Fibroblast of skin of right quadriceps (primary cell): ENCODE results near the gene PNPLA5.

ENCODE experiments used
- DNase-seq: peaks from one replicate; pipeline ENCODE4 v3.0.0-alpha.2; 2013

PNPLA5 gene

GRCh38 chr22:43900206-43900605 lies 8.4 kb upstream of the PNPLA5 start:
- no peak for DNase-seq

GRCh38 chr22:43897751-43898261 lies 6.0 kb upstream of the PNPLA5 start:
- DNase-seq = no peak

- DNase-seq = no peak
These were observed 4.3 kb upstream of the PNPLA5 start for GRCh38 chr22:43895986-43896645.

GRCh38 chr22:43894122-43894521 lies 2.3 kb upstream of the PNPLA5 start:
- no peak for DNase-seq

DNA sequence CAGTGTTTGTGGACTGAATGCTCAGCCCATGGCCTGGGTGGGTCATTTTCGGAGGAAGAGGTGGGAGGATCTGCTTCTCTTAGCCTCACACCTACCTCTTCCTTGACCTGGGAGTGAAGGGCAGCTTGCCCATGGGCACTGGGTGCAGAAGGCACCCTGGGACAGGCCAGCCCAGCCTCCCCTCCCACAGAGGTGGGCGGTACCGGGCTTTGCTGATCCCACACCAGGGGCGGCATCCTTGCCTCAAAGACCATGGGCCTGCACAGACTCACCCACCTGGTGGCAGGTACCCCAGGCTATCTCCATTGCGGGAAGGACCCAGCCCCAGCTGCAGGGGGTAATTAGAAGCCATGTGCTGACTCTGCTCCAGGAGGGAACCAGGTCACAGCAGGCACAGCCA lies 1.5 kb upstream of the PNPLA5 start:
- no peak for DNase-seq

GRCh38 chr22:43892183-43892894 lies 526 bp upstream of the PNPLA5 start:
- no peak for DNase-seq

GRCh38 chr22:43890901-43891331 lies 897 bp downstream of the PNPLA5 start:
- no peak for DNase-seq

DNA sequence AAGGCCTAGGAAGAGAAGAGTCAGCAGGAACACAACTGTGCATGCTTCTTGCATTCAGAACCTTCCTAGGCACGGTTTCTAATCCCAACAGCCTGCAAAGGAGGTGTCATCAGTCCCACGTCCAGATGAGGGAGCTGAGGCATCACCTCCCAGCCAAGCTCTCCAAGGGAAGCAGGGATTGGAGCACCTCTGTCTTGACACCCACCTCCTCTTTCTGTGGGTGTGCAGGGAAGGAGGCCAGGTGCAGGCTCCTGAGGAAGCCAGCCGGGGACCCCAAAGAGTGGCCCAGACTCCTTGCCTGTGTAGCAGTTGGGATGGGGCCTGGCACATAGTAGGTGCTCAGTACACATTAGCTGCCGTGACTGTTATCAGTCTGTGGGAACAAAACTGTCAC lies 2.0 kb downstream of the PNPLA5 start:
- DNase-seq = no peak

GRCh38 chr22:43889201-43889859 lies 2.5 kb downstream of the PNPLA5 start:
- DNase-seq = no peak

GRCh38 chr22:43888740-43889139 lies 3.1 kb downstream of the PNPLA5 start:
- no peak for DNase-seq

- no peak for DNase-seq
These were observed 4.4 kb downstream of the PNPLA5 start for GRCh38 chr22:43887391-43887790.

DNA sequence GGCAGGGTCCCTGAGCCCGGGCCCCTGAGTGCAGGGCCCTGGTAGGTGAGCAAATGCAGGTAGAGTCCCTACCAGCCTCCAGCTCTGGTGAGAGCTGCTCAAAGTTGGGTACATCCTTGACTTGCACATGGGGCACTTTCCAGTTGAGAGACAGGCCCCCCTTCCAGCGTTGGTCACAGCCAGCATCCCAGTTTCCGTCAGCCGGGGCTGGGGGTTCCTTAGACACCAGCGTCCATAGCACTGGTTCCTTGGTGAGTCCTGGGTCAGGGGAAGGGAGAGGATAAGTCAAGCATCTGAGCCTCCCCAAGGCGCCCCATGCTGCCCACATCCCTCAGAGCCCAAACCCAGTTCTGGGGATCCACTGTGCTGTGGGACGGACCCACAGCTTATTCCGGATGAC lies 5.6 kb downstream of the PNPLA5 start:
- no peak for DNase-seq

DNA sequence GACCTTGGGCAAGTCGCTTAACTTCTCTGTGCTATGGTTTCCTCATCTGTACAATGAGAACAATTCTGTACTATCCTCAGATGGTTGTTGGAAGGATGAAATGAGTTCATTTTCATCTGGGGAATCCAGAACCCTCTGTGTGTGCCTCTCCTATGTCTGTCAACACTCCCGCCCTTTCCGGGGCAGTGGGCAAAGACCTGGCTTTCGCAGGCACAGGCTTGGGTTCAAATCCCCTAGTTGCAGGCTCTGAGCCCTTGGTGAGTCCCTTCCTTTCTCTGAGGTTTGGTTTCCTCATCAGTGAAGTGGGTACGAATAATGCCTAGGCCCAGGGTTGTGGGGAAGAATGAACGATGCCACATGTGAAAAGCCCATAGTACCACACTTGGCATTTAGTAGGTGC lies 6.0 kb downstream of the PNPLA5 start:
- no peak for DNase-seq

GRCh38 chr22:43885319-43885671 lies 6.5 kb downstream of the PNPLA5 start:
- no peak for DNase-seq

- DNase-seq = peak; percentile 28
These were observed 7.1 kb downstream of the PNPLA5 start for GRCh38 chr22:43884600-43885318.

GRCh38 chr22:43883719-43884415 lies 7.9 kb downstream of the PNPLA5 start:
- no peak for DNase-seq

DNA sequence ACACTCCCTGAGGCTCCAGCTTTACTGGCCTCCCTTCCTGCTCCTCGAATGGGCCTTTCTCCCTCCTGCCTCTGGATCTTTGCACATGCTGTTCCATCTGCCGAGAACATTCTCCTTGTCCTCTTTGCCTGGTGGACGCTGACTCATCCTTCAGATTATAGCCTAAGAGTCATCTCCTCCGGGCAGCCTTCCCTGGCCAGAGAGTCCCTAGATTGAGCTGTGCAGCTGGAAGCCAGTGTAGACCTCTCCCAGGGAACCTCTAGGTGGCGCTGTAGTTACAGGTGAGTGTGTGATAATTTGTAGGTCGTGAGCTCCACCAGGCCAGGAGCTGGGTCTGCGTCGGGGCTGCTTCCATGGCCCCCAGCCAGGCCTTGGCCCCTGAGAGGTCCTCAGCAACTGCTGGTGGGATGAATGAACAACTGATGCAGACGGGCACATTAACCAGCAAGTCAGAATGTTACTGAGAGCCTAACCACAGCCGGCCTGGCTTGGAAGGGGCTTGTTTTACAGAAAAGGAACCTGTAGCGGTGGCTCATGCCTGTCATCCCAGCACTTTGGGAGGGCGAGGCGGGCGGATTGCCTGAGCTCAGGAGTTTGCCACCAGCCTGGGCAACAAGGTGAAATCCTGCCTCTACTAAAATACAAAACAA lies 8.7 kb downstream of the PNPLA5 start:
- peak; percentile 53 for DNase-seq

DNA sequence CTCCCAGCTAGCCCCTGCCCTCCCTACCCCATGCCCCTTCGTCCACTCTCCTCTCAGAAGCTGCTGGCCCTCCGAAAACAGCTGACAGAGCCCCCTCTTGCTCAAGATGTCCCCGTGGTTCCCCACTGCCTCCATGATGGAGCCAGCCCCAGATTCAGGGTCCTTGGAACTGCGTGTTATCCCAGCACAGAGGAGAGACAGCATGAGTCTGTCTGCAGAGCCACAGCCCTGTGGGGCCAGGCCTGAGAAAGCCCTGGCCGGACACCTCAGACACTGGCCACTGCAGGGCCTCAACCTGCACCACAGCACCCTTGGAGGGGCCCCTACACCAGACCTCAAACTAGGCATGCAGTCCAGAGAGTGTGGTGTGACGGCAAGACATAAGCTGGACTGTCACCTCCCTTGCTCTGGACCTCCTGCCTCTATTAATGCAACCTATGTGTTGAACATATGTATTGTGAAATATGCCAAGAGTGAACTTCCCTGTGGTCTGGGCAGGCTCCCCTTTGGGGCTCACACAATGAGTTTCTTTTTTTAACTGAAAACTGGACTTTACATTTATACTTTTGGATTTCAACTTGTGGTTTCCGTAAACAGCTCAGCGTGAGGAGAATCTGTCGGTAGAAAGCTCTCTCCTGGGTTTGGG lies 9.6 kb downstream of the PNPLA5 start:
- DNase-seq = no peak

GRCh38 chr22:43881091-43882061 lies 10.4 kb downstream of the PNPLA5 start:
- no peak for DNase-seq

DNA sequence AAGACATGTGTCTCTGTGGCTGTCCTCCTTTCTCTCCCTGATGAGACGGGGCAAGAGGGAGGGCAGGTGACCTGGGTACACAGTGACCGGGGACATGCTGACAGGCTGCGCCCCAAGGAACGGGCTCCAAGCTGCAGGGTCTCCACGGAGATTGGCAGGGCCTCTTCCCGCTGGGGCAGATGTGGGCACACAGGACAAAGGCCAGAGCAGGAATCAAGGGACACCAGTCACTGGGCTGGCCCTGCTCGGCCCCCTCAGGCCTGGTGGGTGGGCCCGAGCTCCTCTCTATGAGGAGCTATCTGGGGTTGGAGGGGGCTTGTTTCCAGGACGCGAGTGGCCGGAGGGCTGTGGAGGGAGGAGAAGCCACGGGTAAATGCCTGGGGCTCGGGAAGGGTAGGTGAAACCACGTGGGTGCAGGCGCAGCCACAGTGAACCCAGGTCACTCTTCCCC lies 11.2 kb downstream of the PNPLA5 start:
- no peak for DNase-seq
